Measurements from ENCODE around the gene ZBTB45. TPM values are rescaled to one million over a fixed set of nuclear protein-coding genes. Genes with fewer than 3 reads are reported as not detected.

Gene ZBTB45
- total and polyA plus RNA-seq, 2 donors (not counting 3 experiments of a cell fraction or from before 2014, with no cell fraction given), result 17.8 to 21.8 TPM

GRCh38 chr19:58497634-58498170 is 21.9 kb downstream of the ZBTB45 start:
- BruUV-seq (replicated peaks), result no TSS peak
- H3K9ac ChIP-seq (replicated peaks; ENCODE audit: extremely low read depth, insufficient read depth, low read length), result no peak overlapping the region
- H3K9me3 ChIP-seq (replicated peaks; ENCODE audit: control insufficient read depth, insufficient read depth, low read length), result no peaks in the 10 kb centered on the region
- H3K27ac ChIP-seq (ENCODE audit: insufficient read depth, low read depth, low read length), result no peak overlapping the region
- no peak overlapping the region for H3K4me2 ChIP-seq (ENCODE audit: insufficient read depth, low read length)
- H3K27me3 ChIP-seq (ENCODE audit: control insufficient read depth in 2 of 2, insufficient read depth in 2 of 2, low read length in 2 of 2), result no peaks in the 10 kb centered on the region
- no peaks in the 10 kb centered on the region for H4K20me1 ChIP-seq (replicated peaks; ENCODE audit: control insufficient read depth, extremely low read depth, insufficient read depth, low read length)
- intact Hi-C loops (cut with micrococcal nuclease), result no loop called here
- no peak overlapping the region for H2AFZ ChIP-seq (ENCODE audit: low read depth, low read length)
- H3K36me3 ChIP-seq (ENCODE audit: control insufficient read depth in 2 of 2, extremely low read depth in 1 of 2, insufficient read depth in 2 of 2, low read length in 2 of 2), result no peaks in the 10 kb centered on the region
- no peak for FAIRE-seq
- CTCF ChIA-PET, result no interaction called here
- peaks cover 4% of the 10 kb centered on the region for H3K4me1 ChIP-seq (ENCODE audit: control insufficient read depth, extremely low read depth, insufficient read depth, low read length)
- dilution Hi-C loops (cut with MboI; ENCODE audit: extremely low pct_ligation_motif_present, low sequenced_read_pairs), result no loop called here
- TF ChIP-seq FOS (IDR thresholded peaks at IDR 0.05; ENCODE audit: borderline replicate concordance, insufficient read depth, low read length), result no peak
- TF ChIP-seq POLR2AphosphoS5 (IDR thresholded peaks at IDR 0.05; ENCODE audit: insufficient read depth, low read depth, low read length), result no peak
- no peak for TF ChIP-seq MYC (IDR thresholded peaks at IDR 0.05; ENCODE audit: low read depth, low read length)
- TF ChIP-seq, protein P1, sequence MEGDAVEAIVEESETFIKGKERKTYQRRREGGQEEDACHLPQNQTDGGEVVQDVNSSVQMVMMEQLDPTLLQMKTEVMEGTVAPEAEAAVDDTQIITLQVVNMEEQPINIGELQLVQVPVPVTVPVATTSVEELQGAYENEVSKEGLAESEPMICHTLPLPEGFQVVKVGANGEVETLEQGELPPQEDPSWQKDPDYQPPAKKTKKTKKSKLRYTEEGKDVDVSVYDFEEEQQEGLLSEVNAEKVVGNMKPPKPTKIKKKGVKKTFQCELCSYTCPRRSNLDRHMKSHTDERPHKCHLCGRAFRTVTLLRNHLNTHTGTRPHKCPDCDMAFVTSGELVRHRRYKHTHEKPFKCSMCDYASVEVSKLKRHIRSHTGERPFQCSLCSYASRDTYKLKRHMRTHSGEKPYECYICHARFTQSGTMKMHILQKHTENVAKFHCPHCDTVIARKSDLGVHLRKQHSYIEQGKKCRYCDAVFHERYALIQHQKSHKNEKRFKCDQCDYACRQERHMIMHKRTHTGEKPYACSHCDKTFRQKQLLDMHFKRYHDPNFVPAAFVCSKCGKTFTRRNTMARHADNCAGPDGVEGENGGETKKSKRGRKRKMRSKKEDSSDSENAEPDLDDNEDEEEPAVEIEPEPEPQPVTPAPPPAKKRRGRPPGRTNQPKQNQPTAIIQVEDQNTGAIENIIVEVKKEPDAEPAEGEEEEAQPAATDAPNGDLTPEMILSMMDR (IDR thresholded peaks at IDR 0.05; ENCODE audit: extremely low read depth in 1 of 2, insufficient read depth in 1 of 2, low read depth in 1 of 2, low read length in 2 of 2), result no peak
- no peak for TF ChIP-seq MAX (IDR thresholded peaks at IDR 0.05; ENCODE audit: insufficient read depth, insufficient read length)
- TF ChIP-seq GATA2 (IDR thresholded peaks at IDR 0.05; ENCODE audit: insufficient read depth, insufficient read length, low read depth, low read length), result no peak
- no peak for TF ChIP-seq EZH2 (IDR thresholded peaks at IDR 0.05; ENCODE audit: borderline replicate concordance, low read depth, low read length, severe bottlenecking)
- no peak for TF ChIP-seq POLR2A (IDR thresholded peaks at IDR 0.05; ENCODE audit: low read depth, low read length)
- no peaks in the 10 kb centered on the region for H3K9me1 ChIP-seq (replicated peaks; ENCODE audit: control insufficient read depth, extremely low read depth, insufficient read depth, low read length)
- DNase-seq (ENCODE audit: low read depth, low spot score), result no peak
- H3K79me2 ChIP-seq (ENCODE audit: control insufficient read depth, insufficient read depth, low read length), result no peaks in the 10 kb centered on the region
- POLR2A ChIA-PET, result no interaction called here
- H3K4me3 ChIP-seq (replicated peaks in 1 of 3; ENCODE audit: insufficient read depth in 1 of 3, low read depth in 1 of 3, low read length in 3 of 3), result no peak overlapping the region
